Uterus (tissue), 2 donors: Measurements from ENCODE around the gene CD8B2.

ENCODE experiments used
- CTCF ChIP-seq, 4 experiments: fragments of 200-600 bp in 2 of 4; fragments of 450-650 bp in 2 of 4; sonication (generic) in 2 of 4; IDR thresholded peaks; one replicate each; pipeline ENCODE4 v1.5.1; 2016 to 2019; ENCODE audit warnings: antibody characterized with exemption in 4 of 4, mild to moderate bottlenecking in 2 of 4, moderate library complexity in 1 of 4
- POLR2A ChIP-seq, 2 donors: fragments of 450-650 bp; IDR thresholded peaks; one replicate each; pipeline ENCODE4 v1.6.1; 2016; ENCODE audit warnings: antibody characterized with exemption in 2 of 2, mild to moderate bottlenecking in 1 of 2, moderate library complexity in 1 of 2

- TF ChIP-seq CTCF (IDR thresholded peaks at IDR 0.05) = no peak
- TF ChIP-seq POLR2A (IDR thresholded peaks at IDR 0.05) = no peak
Measured at GRCh38 chr2:106553321-106553720, 66.2 kb downstream of the CD8B2 start.
